HUES48 (cell line): Measurements from ENCODE around the gene CARS1.

Source experiments
- H3K27ac ChIP-seq: one replicate; pipeline ENCODE4 v1.7.0; 2013; ENCODE audit warnings: low read depth, low read length, inconsistent platforms
- H3K27me3 ChIP-seq: 2 replicates; pipeline ENCODE4 v1.6.1; 2013; ENCODE audit warnings: mild to moderate bottlenecking, low read length; ENCODE audit not compliant: control insufficient read depth, insufficient read depth
- H3K36me3 ChIP-seq: 2 replicates; pipeline ENCODE4 v1.6.1; 2013; ENCODE audit warnings: low read length; ENCODE audit not compliant: control insufficient read depth, insufficient read depth
- H3K4me1 ChIP-seq: 2 replicates; pipeline ENCODE4 v1.6.1; 2013; ENCODE audit warnings: mild to moderate bottlenecking, low read length; ENCODE audit not compliant: control insufficient read depth, insufficient read depth
- H3K4me3 ChIP-seq: 2 replicates; pipeline ENCODE4 v1.5.1; 2013; ENCODE audit warnings: mild to moderate bottlenecking, low read depth, low read length
- H3K9ac ChIP-seq: 2 replicates; pipeline ENCODE4 v1.6.1; 2013; ENCODE audit warnings: mild to moderate bottlenecking, low read depth, low read length, moderate library complexity
- H3K9me3 ChIP-seq: 2 replicates; pipeline ENCODE4 v1.6.1; 2013; ENCODE audit warnings: low read length; ENCODE audit not compliant: control insufficient read depth, insufficient read depth

The CARS1 gene

GRCh38 chr11:3003396-3004231 is 53.6 kb downstream of the CARS1 start:
- H3K4me1 ChIP-seq, result no peaks in the 10 kb centered on the region
- H3K9ac ChIP-seq, result no peak overlapping the region
- no peaks in the 10 kb centered on the region for H3K27me3 ChIP-seq
- H3K9me3 ChIP-seq, result no peaks in the 10 kb centered on the region
- no peak overlapping the region for H3K27ac ChIP-seq
- H3K36me3 ChIP-seq, result peaks cover 78% of the 10 kb centered on the region
- H3K4me3 ChIP-seq, result no peak overlapping the region

GRCh38 chr11:3002871-3003270 is 54.4 kb downstream of the CARS1 start:
- H3K4me3 ChIP-seq, result no peak overlapping the region
- no peaks in the 10 kb centered on the region for H3K4me1 ChIP-seq
- no peak overlapping the region for H3K9ac ChIP-seq
- no peak overlapping the region for H3K27ac ChIP-seq
- H3K27me3 ChIP-seq, result no peaks in the 10 kb centered on the region
- H3K9me3 ChIP-seq, result no peaks in the 10 kb centered on the region
- peaks cover 72% of the 10 kb centered on the region for H3K36me3 ChIP-seq

- Histone ChIP-seq H3K27me3 (no peaks in the 10 kb centered on the region), H3K9me3 (no peaks in the 10 kb centered on the region), H3K36me3 (peaks cover 69% of the 10 kb centered on the region), H3K4me3 (no peak overlapping the region), H3K27ac (no peak overlapping the region), H3K9ac (no peak overlapping the region), H3K4me1 (no peaks in the 10 kb centered on the region)
Measured at GRCh38 chr11:3002351-3002861, 54.8 kb downstream of the CARS1 start.

GRCh38 chr11:3001496-3001895 is 55.7 kb downstream of the CARS1 start:
- Histone ChIP-seq H3K27ac (no peak overlapping the region), H3K27me3 (no peaks in the 10 kb centered on the region), H3K4me1 (no peaks in the 10 kb centered on the region), H3K36me3 (peaks cover 64% of the 10 kb centered on the region), H3K4me3 (no peak overlapping the region), H3K9ac (no peak overlapping the region), H3K9me3 (no peaks in the 10 kb centered on the region)

- Histone ChIP-seq H3K4me1 (no peaks in the 10 kb centered on the region), H3K27me3 (no peaks in the 10 kb centered on the region), H3K36me3 (peaks cover 52% of the 10 kb centered on the region), H3K4me3 (no peak overlapping the region), H3K9ac (no peak overlapping the region), H3K9me3 (no peaks in the 10 kb centered on the region), H3K27ac (no peak overlapping the region)
Measured at GRCh38 chr11:3000032-3000961, 56.9 kb downstream of the CARS1 start.

- peaks cover 47% of the 10 kb centered on the region for H3K36me3 ChIP-seq
- H3K27me3 ChIP-seq, result no peaks in the 10 kb centered on the region
- no peaks in the 10 kb centered on the region for H3K4me1 ChIP-seq
- no peak overlapping the region for H3K27ac ChIP-seq
- H3K9ac ChIP-seq, result no peak overlapping the region
- no peaks in the 10 kb centered on the region for H3K9me3 ChIP-seq
- no peak overlapping the region for H3K4me3 ChIP-seq
Measured at GRCh38 chr11:2999464-2999998, 57.7 kb downstream of the CARS1 start.

GRCh38 chr11:2998073-2998850 is 59.0 kb downstream of the CARS1 start:
- Histone ChIP-seq H3K36me3 (peaks cover 35% of the 10 kb centered on the region), H3K4me1 (no peaks in the 10 kb centered on the region), H3K27me3 (no peaks in the 10 kb centered on the region), H3K4me3 (no peak overlapping the region), H3K9me3 (no peaks in the 10 kb centered on the region), H3K9ac (no peak overlapping the region), H3K27ac (no peak overlapping the region)

GRCh38 chr11:2997406-2997805 is 59.8 kb downstream of the CARS1 start:
- no peaks in the 10 kb centered on the region for H3K27me3 ChIP-seq
- H3K9ac ChIP-seq, result no peak overlapping the region
- H3K4me1 ChIP-seq, result no peaks in the 10 kb centered on the region; the same call in 1 of the 2 replicates

GRCh38 chr11:2996976-2997375 is 60.2 kb downstream of the CARS1 start:
- no peak overlapping the region for H3K9ac ChIP-seq
- no peak overlapping the region for H3K27ac ChIP-seq

More at GRCh38 chr11:2997406-2997805, 59.8 kb downstream of the CARS1 start:
- Histone ChIP-seq H3K36me3 (peaks cover 26% of the 10 kb centered on the region), H3K27ac (no peak overlapping the region), H3K9me3 (no peaks in the 10 kb centered on the region), H3K4me3 (no peak overlapping the region)

GRCh38 chr11:2995893-2996554 is 61.2 kb downstream of the CARS1 start:
- H3K27ac ChIP-seq, result no peak overlapping the region
- H3K9me3 ChIP-seq, result no peaks in the 10 kb centered on the region
- no peaks in the 10 kb centered on the region; the same call in 1 of the 2 replicates for H3K4me1 ChIP-seq
- H3K27me3 ChIP-seq, result no peaks in the 10 kb centered on the region
- H3K4me3 ChIP-seq, result no peak overlapping the region
- H3K36me3 ChIP-seq, result peaks cover 12% of the 10 kb centered on the region
- no peak overlapping the region for H3K9ac ChIP-seq

More at GRCh38 chr11:2996976-2997375, 60.2 kb downstream of the CARS1 start:
- no peaks in the 10 kb centered on the region for H3K27me3 ChIP-seq
- peaks cover 22% of the 10 kb centered on the region for H3K36me3 ChIP-seq
- H3K4me3 ChIP-seq, result no peak overlapping the region
- H3K9me3 ChIP-seq, result no peaks in the 10 kb centered on the region
- no peaks in the 10 kb centered on the region; the same call in 1 of the 2 replicates for H3K4me1 ChIP-seq
